ENCODE measurements around the gene GLRA1.

GRCh38 chr5:151886546-151887275, 37.9 kb downstream of the GLRA1 start:
- no peak for TF ChIP-seq POLR2A (IDR thresholded peaks at IDR 0.05)
- no peak for TF ChIP-seq CTCF (IDR thresholded peaks at IDR 0.05)
- no peak for TF ChIP-seq POLR2AphosphoS5 (IDR thresholded peaks at IDR 0.05)

Data from prostate gland (tissue), 2 donors.